Right cardiac atrium (tissue), 5 donors: ENCODE results near the gene ELK4. TPM values are rescaled to one million over a fixed set of nuclear protein-coding genes. Genes with fewer than 3 reads are reported as not detected.

ENCODE experiments used
- ATAC-seq, 2 donors: fragments of 200-7000 bp; cut with Tn5 transposase; one replicate each; pipeline versions ENCODE4 v1.8.0 to v1.9.1; 2020; ENCODE audit warnings: moderate library complexity in 2 of 2, mild to moderate bottlenecking in 1 of 2
- DNase-seq, 3 donors: peaks; one replicate each; pipeline ENCODE4 v3.0.0-alpha.2; 2020
- H3K27ac ChIP-seq: one replicate; pipeline ENCODE4 v1.5.1; 2013; ENCODE audit warnings: mild to moderate bottlenecking, low read length, control low read depth, moderate library complexity
- H3K27me3 ChIP-seq: one replicate; pipeline ENCODE4 v1.6.1; 2013; ENCODE audit not compliant: control insufficient read depth, insufficient read depth
- H3K4me1 ChIP-seq: one replicate; pipeline ENCODE4 v1.6.1; 2013; ENCODE audit warnings: low read length; ENCODE audit not compliant: control insufficient read depth, insufficient read depth
- H3K4me3 ChIP-seq: one replicate; pipeline ENCODE4 v1.5.1; 2013; ENCODE audit warnings: low read length, control low read depth
- H3K9me3 ChIP-seq: one replicate; pipeline ENCODE4 v1.6.1; 2013; ENCODE audit warnings: low read length; ENCODE audit not compliant: control insufficient read depth
- WGBS: extraction: QIAGEN DNeasy Blood & Tissue Kit; methylation state at CpG from one replicate; pipeline ENCODE4 v1.1.7; 2013; 5-methylcytosine and 5-hydroxymethylcytosine counted together
- intact Hi-C, 4 donors: fragments of 100-400 bp; cut with DNase I; formaldehyde crosslinking; loops; one replicate each; pipeline versions ENCODE4 v1.11.0 to v1.14.0; 2022 to 2023
- polyA plus RNA-seq: library from polyadenylated mRNA; stranded (reverse); fragments of 200-250 nt; gene quantifications from one replicate; pipeline ENCODE4 v1.2.3, GENCODE V29; 2013
- total RNA-seq, 4 donors: library from RNA; stranded (reverse); fragmentation: NEBNext Ultra II Directional; extraction: Animal tissue kit (Norgen Biotek cat#: 25700); gene quantifications; one replicate each; pipeline ENCODE4 v1.2.1, GENCODE V29; 2021
- donor health status: healthy with polysubstance abuse.
- donor health status: DM: no; HTN: yes; CAD: no.
- donor health status: DM: no; HTN: no; CAD: no.
- donor health status: DM: no; HTN: yes; CAD: no; lungs with severe emphysema.
- donor health status: DM: yes; HTN: yes; CAD: no.

The ELK4 gene
- total and polyA plus RNA-seq, 5 donors, result 6.3 to 45.0 (median 42.3) TPM

DNA sequence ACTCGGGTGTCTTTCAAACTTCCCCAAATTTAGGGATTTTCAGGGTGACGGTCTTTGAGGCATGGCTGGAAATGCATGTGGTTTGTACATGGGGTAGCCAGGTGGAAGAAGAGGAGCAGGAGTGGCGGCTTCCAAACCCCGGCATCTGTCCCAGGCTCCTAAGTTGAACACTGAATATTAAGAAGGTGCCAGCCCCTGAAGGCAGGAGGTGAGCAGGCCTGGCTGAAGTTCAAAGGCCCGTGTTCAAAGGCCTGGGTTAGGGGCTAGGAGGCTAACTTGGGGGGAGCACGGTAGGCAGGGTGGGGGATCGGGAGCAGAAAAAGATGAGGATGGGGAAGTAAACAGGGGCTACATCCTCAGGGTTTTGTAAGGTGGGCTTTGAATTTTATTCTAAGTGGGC is 42.8 kb downstream of the ELK4 start:
- intact Hi-C loops, result loop anchor here in 2 of 4 donors (5.0 kb wide), 2 partner anchors 58 to 68 kb away; no protein-coding TSS in a partner anchor
- H3K9me3 ChIP-seq, result no peaks in the 10 kb centered on the region
- no peaks in the 10 kb centered on the region for H3K27me3 ChIP-seq
- H3K4me3 ChIP-seq, result no peak overlapping the region
- H3K27ac ChIP-seq, result no peak overlapping the region
- H3K4me1 ChIP-seq, result no peaks in the 10 kb centered on the region
- 85% methylated on average over 7 of the region's 7 CpGs for WGBS
- DNase-seq (no peak), ATAC-seq (no peak)

DNA sequence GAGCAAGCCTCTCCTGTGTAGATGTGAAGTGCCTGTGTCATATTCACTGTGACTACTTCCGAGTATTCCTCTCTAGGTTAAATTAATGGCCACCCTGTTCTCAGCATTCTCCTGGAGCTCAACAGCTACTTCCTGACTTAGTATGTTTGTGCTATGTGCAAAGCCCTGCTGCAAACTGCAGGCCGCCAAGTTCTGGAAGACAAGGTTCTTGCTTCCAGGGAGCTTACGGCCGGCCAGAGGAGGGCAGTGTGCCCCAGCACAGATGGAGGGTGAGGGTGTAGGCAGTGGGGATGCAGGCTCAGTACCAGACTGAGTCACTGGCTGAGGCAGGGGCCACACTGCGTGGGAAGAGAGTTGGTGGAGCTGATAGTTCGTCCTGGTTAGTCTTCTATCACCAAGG is 43.2 kb downstream of the ELK4 start:
- intact Hi-C loops, result loop anchor here in 2 of 4 donors (5.0 kb wide), 2 partner anchors 59 to 69 kb away; no protein-coding TSS in a partner anchor
- H3K27me3 ChIP-seq, result no peaks in the 10 kb centered on the region
- ATAC-seq (peak; percentile 10 to 28), DNase-seq (no peak)
- no peak overlapping the region for H3K27ac ChIP-seq
- 46% methylated on average over 6 of the region's 6 CpGs for WGBS
- H3K9me3 ChIP-seq, result no peaks in the 10 kb centered on the region
- H3K4me3 ChIP-seq, result no peak overlapping the region
- H3K4me1 ChIP-seq, result no peaks in the 10 kb centered on the region

- intact Hi-C loops, result loop anchor here in 2 of 4 donors (5.0 kb wide), 2 partner anchors 60 to 70 kb away; no protein-coding TSS in a partner anchor
- Histone ChIP-seq H3K27ac (no peak overlapping the region), H3K4me3 (no peak overlapping the region), H3K27me3 (no peaks in the 10 kb centered on the region), H3K9me3 (no peaks in the 10 kb centered on the region), H3K4me1 (no peaks in the 10 kb centered on the region)
- WGBS, result 91% methylated on average over 4 of the region's 4 CpGs
- ATAC-seq (no peak), DNase-seq (no peak)
These were observed 44.2 kb downstream of the ELK4 start for GRCh38 chr1:205587581-205587980.

GRCh38 chr1:205585835-205586785 is 45.7 kb downstream of the ELK4 start:
- no peaks in the 10 kb centered on the region for H3K9me3 ChIP-seq
- no peak overlapping the region for H3K4me3 ChIP-seq
- DNase-seq (no peak), ATAC-seq (no peak)
- H3K4me1 ChIP-seq, result no peaks in the 10 kb centered on the region
- intact Hi-C loops, result loop anchor here in 2 of 4 donors (5.0 kb wide), 2 partner anchors 61 to 71 kb away; no protein-coding TSS in a partner anchor
- WGBS, result 88% methylated on average over 13 of the region's 13 CpGs
- H3K27me3 ChIP-seq, result no peaks in the 10 kb centered on the region
- H3K27ac ChIP-seq, result no peak overlapping the region

DNA sequence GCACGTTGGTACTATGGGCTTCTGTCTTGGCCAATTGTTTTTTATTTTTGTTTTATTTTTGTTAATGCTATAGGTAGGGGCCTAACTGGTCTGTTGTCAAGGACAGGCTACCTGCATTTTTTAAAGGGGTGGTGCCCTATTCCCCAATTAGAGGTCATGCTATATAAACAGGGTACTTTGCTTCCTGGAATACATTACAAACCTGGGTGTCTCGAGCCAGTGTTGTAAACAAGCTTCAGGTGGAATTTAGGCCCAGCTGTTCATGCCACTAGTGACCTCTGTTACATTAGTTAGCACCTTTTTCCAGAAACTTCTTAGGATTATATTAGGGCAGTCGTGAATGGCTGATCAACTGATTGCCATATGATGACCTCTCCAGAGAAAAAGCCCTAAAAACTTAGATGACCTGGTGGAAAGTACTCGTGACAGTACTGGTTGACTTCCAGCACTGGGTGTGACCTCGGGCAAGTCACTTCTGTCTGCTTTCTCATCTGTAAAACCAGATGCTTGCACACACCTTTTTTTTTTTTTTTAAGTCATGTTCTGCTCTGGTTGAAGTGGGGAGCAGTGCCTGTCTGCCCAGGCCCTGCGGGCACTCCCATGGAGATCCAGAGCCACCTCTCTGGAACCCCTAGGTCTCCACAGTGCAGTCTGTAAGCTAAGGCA is 46.5 kb downstream of the ELK4 start:
- no peak for ATAC-seq
- intact Hi-C loops, result loop anchor here in 2 of 4 donors (5.0 kb wide), 2 partner anchors 62 to 72 kb away; no protein-coding TSS in a partner anchor

DNA sequence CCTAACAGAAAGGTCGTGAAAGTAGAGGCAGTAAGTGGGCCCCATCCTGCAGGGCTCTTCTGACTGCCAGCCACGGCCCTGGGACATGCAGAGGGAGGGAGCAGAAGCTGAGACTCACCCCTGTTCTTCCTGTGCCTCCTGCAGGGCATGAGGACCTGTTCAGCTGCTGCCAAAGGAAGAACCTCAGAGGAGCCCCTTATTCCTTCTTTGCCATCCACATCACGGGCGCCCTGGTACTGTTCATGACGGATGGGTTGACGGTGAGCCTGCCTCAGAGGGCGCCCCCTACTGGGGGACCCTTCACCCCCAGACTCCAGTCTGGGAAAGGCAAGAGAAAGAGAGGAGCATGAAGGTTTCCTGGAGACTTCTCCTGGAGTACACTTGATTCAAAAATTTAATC is 47.1 kb downstream of the ELK4 start:
- Histone ChIP-seq H3K27me3 (no peaks in the 10 kb centered on the region), H3K27ac (no peak overlapping the region), H3K4me3 (no peak overlapping the region), H3K4me1 (no peaks in the 10 kb centered on the region), H3K9me3 (no peaks in the 10 kb centered on the region)
- WGBS, result 58% methylated on average over 7 of the region's 7 CpGs
- intact Hi-C loops, result loop anchor here in 2 of 4 donors (5.0 kb wide), 2 partner anchors 63 to 73 kb away; no protein-coding TSS in a partner anchor
- ATAC-seq (no peak), DNase-seq (no peak)

More for the DNA sequence above, 46.5 kb downstream of the ELK4 start:
- no peaks in the 10 kb centered on the region for H3K4me1 ChIP-seq
- H3K27me3 ChIP-seq, result no peaks in the 10 kb centered on the region
- no peaks in the 10 kb centered on the region for H3K9me3 ChIP-seq
- no peak for DNase-seq
- H3K4me3 ChIP-seq, result no peak overlapping the region
- H3K27ac ChIP-seq, result no peak overlapping the region
- 89% methylated on average over 6 of the region's 6 CpGs for WGBS

DNA sequence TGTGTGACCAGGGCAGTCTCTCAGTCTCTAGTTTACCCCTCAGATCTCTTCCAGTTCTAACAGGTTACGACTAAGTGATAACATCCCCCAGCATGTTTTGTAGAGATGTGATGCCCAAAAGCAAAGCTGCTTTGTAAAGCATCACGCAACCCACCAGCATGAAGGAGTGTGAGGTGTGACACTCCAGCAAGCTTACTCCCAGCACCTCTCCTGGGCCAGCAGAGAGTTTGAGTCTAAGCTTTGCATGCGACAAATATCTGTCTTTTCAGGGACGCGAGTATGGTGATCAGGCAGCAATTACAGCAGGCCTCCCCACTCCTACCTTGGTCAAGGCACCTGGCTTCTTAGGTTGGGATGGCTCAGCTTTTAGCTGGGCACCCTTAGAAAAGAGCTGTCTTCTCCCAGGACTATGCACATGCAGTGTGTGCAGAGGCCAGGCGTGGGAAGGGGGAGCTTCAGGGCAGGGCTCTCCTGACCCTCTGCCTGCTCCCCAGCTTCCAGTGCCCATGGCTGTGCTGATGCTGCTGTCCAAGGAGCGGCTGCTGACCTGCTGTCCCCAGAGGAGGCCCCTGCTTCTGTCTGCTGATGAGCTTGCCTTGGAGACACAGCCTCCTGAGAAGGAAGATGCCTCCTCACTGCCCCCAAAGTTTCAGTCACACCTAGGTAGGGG is 48.2 kb downstream of the ELK4 start:
- 93% methylated on average over 7 of the region's 7 CpGs for WGBS
- no peak overlapping the region for H3K27ac ChIP-seq
- ATAC-seq (no peak), DNase-seq (no peak)
- H3K4me3 ChIP-seq, result no peak overlapping the region
- no peaks in the 10 kb centered on the region for H3K9me3 ChIP-seq
- H3K27me3 ChIP-seq, result no peaks in the 10 kb centered on the region
- no peaks in the 10 kb centered on the region for H3K4me1 ChIP-seq
- intact Hi-C loops, result no loop called here

DNA sequence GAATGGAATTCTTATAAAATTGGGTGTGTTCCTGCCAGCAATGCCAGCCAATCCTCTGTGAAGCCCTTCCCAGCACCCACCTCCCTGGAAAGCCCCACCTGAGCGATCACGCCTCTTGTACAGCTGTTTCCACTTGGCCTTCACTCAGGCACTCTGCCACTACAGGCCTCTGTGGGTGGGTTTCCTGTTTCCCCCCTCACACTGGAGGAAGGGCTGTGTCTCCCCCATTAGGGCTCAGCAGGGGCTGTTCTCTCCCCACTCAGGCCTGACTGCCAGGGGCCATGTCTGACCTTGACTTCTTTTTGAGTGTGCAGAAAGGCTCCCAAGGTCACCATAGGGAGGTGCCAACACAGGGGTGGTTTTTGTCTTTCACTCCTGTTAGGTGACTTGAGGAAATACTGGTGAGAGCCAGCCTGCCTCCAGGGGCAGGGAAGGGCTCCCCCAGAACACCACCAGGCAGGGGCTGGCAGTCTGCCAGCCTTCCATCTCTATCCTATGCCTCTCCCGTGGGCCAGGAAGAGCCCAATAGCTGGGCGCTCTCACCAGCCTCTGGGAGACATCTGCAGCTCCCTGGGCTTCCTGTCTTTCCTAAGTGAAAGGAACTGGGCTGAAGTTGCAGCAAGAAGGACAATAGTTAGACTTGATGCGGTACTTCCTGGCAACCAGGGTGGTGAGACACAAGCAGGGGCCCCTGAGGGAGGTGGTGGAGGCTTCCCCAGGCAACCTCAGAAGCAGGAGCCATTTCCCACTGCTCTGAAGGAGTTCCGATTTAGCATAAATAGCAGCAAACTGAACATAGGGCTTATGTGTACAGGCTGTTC is 49.1 kb downstream of the ELK4 start:
- H3K27me3 ChIP-seq, result no peaks in the 10 kb centered on the region
- intact Hi-C loops, result no loop called here
- H3K4me1 ChIP-seq, result no peaks in the 10 kb centered on the region
- ATAC-seq (peak in 1 of 2 donors; percentile 6), DNase-seq (peak in 1 of 3 donors; percentile 55)
- no peaks in the 10 kb centered on the region for H3K9me3 ChIP-seq
- 61% methylated on average over 6 of the region's 6 CpGs for WGBS
- no peak overlapping the region for H3K4me3 ChIP-seq
- no peak overlapping the region for H3K27ac ChIP-seq

DNA sequence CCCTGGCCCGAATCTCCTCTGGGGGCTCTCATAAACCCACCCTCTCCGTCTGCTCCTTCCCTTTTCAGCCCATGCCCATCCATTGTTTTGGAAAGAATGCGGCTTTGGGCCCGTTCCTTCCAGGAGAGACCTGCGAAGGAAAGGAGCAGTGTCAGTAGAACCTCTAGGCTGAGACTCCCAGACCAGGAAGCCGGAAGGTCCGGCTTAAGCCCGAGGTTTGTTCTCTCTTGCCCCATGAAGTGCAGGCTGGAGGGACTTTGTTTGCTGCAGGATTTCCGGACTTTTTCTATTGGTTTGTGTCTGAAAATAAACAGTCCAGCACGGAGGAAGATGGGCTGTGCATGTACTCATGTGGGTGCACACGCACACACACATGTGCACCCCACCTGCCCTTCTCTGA is 49.8 kb downstream of the ELK4 start:
- Histone ChIP-seq H3K4me1 (no peaks in the 10 kb centered on the region), H3K9me3 (no peaks in the 10 kb centered on the region), H3K27me3 (no peaks in the 10 kb centered on the region), H3K4me3 (no peak overlapping the region), H3K27ac (no peak overlapping the region)
- WGBS, result 59% methylated on average over 11 of the region's 11 CpGs
- no peak for DNase-seq
- ATAC-seq, result no peak
- intact Hi-C loops, result no loop called here

- no peak for DNase-seq
- WGBS, result 88% methylated on average over 9 of the region's 9 CpGs
- no peaks in the 10 kb centered on the region for H3K9me3 ChIP-seq
- no peak for ATAC-seq
- no peaks in the 10 kb centered on the region for H3K27me3 ChIP-seq
- no peaks in the 10 kb centered on the region for H3K4me1 ChIP-seq
- H3K4me3 ChIP-seq, result no peak overlapping the region
- H3K27ac ChIP-seq, result no peak overlapping the region
- intact Hi-C loops, result no loop called here
These were observed 50.4 kb downstream of the ELK4 start for GRCh38 chr1:205581321-205581980.
